ENCODE data around the gene ATP1B2.

Gene ATP1B2

DNA sequence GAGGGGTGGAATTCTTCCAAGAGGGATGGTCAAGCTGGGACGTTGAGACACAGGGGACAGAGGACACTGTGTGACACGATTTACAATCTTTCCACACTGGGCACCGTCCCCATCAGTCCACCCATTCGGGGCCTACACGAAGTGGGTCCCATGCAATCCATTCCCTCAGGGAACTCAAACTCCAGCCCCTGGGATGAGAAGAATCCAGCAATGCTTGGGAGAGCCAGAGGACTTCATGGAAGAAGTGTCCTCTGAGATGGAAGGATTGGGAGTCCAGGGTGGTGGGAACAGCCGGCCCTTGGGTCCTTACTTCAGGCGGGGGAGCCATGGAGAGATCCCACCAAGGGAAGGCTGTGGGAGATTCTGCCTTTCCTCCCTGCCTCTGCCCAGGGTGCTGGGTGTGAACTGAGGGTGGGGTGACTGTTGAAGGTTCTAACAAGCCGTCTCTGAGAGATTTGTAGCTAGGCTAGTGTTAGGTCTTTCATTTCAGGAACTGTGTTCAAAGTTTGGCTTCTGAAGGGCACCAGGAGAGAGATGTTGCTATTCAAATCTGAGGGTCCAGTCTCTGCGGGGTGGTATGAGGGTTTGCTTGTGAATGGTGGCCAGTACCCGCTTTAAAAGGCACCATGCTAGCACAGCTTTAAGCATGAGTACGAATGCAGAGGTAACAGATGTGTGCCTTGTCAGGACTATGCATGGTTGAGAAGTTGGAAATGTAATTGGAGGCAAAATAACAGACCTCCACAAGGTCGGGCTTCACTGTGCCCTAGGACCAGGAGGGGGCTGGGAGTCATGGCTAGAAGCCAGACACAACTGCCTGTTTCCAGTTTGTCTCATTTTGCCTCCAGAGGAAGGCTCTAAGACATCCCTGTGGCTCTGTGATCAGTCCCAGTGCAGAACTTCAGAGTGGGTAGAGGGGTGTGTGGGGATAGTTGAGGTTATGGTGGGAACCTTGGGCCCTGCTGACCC, 1.9 kb downstream of the ATP1B2 start:
- H3K9me3 Mint-ChIP-seq, result no peaks in the 10 kb centered on the region
- no peak overlapping the region for H3K27ac Mint-ChIP-seq
- H3K4me1 Mint-ChIP-seq, result peaks cover 16% of the 10 kb centered on the region
- H3K36me3 Mint-ChIP-seq, result no peaks in the 10 kb centered on the region
- H3K4me3 Mint-ChIP-seq, result peak overlapping the region; percentile 52
- peaks cover 20% of the 10 kb centered on the region for H3K27me3 Mint-ChIP-seq

DNA sequence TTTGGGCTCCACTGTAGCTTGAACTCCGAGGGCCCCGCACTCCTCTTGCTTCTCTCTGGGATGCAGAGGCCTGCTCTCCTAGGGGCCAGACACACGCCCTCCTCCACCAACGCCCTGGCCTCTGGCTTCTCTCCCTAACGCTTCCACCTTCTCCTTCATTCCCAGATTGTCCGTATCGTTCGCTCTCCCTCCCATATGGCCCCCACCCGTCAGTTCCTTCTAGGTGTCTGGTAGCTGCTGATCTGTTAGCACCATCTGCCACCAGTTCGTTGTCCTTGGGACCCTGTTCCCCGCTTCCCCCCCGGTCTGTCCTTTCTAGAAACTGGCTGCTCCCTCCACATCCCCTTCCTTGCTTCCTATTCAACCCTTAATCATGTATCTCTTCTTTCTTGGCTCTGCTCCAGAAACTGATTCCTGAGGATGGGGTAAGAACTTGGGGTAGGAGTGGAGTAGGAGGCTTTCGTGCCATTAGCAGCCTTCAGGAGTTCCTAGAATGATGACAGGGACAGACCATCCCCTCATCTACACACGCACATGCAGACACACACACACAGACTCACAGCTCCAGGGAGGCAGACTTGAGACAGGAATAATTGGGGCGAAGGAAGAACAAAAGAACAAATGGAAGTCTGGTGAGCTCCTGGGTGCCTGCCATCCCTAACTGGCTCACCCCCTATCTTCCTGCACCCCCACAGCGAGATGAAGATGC, 4.3 kb downstream of the ATP1B2 start:
- Mint-ChIP-seq H3K4me1 (peaks cover 13% of the 10 kb centered on the region), H3K9me3 (no peaks in the 10 kb centered on the region), H3K27me3 (peaks cover 12% of the 10 kb centered on the region), H3K4me3 (no peak overlapping the region), H3K36me3 (no peaks in the 10 kb centered on the region), H3K27ac (no peak overlapping the region)

DNA sequence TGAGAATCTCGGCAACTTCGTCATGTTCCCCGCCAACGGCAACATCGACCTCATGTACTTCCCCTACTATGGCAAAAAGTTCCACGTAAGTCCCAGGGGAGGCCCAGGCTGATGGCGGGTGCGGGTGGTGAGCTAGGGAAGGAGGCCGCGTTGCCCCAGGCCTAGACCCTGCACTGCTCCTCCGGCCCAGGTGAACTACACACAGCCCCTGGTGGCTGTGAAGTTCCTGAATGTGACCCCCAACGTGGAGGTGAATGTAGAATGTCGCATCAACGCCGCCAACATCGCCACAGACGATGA, 4.8 kb downstream of the ATP1B2 start:
- H3K36me3 Mint-ChIP-seq, result no peaks in the 10 kb centered on the region
- H3K4me3 Mint-ChIP-seq, result no peak overlapping the region
- H3K27ac Mint-ChIP-seq, result no peak overlapping the region
- no peaks in the 10 kb centered on the region for H3K9me3 Mint-ChIP-seq
- H3K4me1 Mint-ChIP-seq, result peaks cover 8% of the 10 kb centered on the region
- H3K27me3 Mint-ChIP-seq, result peaks cover 8% of the 10 kb centered on the region

DNA sequence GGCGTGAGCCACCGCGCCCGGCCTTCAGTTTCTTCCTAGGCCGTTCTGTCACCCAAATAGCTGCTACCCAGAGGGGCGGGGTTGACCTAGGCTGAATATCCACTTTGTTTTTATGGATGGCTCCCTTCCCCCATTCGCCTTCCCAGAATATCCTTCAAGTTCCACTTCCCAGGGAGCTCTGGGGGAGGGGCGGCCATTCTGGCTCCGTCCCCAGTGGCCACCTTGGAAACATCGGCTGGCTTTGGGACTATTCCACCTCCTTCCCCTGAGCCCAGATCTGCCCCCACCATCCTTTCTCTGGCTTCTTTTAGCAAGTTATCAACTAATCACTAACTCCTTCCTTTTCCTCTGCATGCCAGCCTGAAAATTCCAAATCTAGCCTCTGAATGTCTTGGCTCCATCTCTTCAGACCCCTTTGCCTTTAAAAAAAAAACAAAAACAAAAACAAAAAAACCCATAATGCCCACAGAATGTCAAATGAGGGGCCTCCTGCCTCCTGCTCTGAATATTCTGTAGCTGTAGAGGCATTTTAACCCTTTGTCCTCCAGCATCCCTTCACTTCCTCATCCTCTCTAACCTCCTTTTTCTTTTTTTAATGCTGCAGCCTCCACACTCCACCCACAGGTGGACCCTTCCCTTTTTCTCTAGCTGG, 6.4 kb downstream of the ATP1B2 start:
- H3K27me3 Mint-ChIP-seq, result peaks cover 2% of the 10 kb centered on the region
- no peak overlapping the region for H3K4me3 Mint-ChIP-seq
- no peak overlapping the region for H3K27ac Mint-ChIP-seq
- no peaks in the 10 kb centered on the region for H3K9me3 Mint-ChIP-seq
- no peaks in the 10 kb centered on the region for H3K4me1 Mint-ChIP-seq
- no peaks in the 10 kb centered on the region for H3K36me3 Mint-ChIP-seq

DNA sequence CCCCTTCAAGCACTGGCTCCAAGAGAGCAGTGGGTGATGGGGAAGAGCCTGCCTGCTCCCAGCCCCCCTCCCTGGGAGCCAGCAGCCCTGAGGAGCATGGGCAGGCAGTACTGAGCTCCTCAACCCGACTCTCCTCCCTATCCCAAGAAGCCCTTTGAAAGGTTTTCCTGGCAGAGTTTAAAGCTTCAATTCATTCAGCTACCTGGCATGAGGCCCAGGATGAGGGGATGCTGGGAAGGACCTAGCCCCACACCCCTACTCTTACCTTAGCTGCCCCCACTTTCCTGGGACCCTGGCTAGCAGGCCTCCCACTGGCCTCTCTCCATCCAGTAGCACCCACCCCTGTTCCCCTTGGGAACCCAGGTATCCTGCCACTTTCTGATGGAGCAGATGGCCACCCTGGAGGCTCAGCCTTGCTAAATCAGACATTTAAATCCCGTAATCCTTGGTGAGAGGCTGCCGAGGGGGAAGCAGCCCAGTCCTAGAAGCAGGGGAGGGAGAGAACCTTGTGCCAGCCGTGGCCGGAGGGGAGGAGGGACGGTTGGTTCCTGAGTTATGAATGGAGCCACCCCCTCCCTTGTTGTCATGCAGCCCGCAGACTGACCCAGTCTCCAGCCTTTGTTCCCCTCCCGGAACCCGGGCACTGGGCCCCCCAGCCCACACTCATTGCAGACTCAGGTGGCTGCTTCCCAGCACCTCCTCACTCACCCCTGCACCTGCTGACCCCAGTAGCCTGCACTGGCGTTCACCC, 17.1 kb downstream of the ATP1B2 start:
- Mint-ChIP-seq H3K4me1 (no peaks in the 10 kb centered on the region), H3K36me3 (peaks cover 5% of the 10 kb centered on the region), H3K27me3 (no peaks in the 10 kb centered on the region), H3K4me3 (no peak overlapping the region), H3K27ac (peak overlapping the region; percentile 59), H3K9me3 (no peaks in the 10 kb centered on the region)

DNA sequence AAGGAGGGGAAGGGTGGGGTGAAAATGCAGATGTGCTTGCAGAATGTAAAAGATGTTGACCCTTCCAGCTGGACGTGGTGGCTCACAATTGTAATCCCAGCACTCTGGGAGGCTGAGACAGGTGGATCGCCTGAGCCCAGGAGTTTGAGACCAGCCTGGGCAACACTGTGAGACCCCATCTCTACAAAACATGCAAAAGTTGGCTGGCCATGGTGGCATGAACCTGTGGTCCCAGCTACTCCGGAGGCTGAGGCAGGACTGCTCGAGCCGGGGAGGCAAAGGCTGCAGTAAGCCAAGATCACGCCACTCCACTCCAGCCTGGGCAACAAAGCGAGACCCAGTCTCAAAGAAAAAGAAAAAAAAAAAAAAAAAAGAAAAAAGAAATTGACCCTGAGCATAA, 17.8 kb downstream of the ATP1B2 start:
- peaks cover 10% of the 10 kb centered on the region for H3K36me3 Mint-ChIP-seq
- H3K9me3 Mint-ChIP-seq, result no peaks in the 10 kb centered on the region
- H3K27ac Mint-ChIP-seq, result no peak overlapping the region
- H3K4me3 Mint-ChIP-seq, result no peak overlapping the region
- no peaks in the 10 kb centered on the region for H3K4me1 Mint-ChIP-seq
- H3K27me3 Mint-ChIP-seq, result no peaks in the 10 kb centered on the region

DNA sequence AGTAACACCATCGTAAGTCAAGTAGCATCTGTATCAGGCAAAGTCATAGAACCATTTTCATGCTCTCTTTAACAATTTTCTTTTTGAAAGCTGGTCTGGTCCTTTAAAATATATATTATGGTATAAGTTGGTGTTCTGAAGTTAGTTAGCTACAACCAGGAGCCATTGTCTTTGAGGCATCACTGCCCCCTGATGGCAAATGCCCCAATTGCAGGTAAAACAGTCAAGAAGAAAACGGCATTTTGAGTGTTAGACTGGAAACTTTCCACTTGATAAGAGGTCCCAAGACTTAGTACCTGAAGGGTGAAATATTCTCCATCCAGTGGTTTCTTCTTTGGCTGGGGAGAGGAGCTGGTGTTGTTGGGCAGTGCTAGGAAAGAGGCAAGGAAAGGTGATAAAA, 22.5 kb downstream of the ATP1B2 start:
- H3K4me3 Mint-ChIP-seq, result no peak overlapping the region
- H3K27me3 Mint-ChIP-seq, result no peaks in the 10 kb centered on the region
- H3K9me3 Mint-ChIP-seq, result no peaks in the 10 kb centered on the region

DNA sequence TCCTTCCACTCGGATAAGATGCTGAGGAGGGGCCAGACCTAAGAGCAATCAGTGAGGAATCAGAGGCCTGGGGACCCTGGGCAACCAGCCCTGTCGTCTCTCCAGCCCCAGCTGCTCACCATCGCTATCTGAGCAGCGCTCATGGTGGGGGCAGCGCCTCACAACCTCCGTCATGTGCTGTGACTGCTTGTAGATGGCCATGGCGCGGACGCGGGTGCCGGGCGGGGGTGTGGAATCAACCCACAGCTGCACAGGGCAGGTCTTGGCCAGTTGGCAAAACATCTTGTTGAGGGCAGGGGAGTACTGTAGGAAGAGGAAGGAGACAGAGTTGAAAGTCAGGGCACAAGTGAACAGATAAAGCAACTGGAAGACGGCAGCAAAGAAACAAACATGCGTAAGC, 24.2 kb downstream of the ATP1B2 start:
- no peak overlapping the region for H3K27ac Mint-ChIP-seq
- peaks cover 7% of the 10 kb centered on the region for H3K4me1 Mint-ChIP-seq
- no peaks in the 10 kb centered on the region for H3K27me3 Mint-ChIP-seq
- H3K36me3 Mint-ChIP-seq, result peaks cover 19% of the 10 kb centered on the region
- no peaks in the 10 kb centered on the region for H3K9me3 Mint-ChIP-seq
- no peak overlapping the region for H3K4me3 Mint-ChIP-seq

More for the DNA sequence above, 22.5 kb downstream of the ATP1B2 start:
- no peak overlapping the region for H3K27ac Mint-ChIP-seq
- H3K36me3 Mint-ChIP-seq, result peaks cover 19% of the 10 kb centered on the region
- peaks cover 7% of the 10 kb centered on the region for H3K4me1 Mint-ChIP-seq

DNA sequence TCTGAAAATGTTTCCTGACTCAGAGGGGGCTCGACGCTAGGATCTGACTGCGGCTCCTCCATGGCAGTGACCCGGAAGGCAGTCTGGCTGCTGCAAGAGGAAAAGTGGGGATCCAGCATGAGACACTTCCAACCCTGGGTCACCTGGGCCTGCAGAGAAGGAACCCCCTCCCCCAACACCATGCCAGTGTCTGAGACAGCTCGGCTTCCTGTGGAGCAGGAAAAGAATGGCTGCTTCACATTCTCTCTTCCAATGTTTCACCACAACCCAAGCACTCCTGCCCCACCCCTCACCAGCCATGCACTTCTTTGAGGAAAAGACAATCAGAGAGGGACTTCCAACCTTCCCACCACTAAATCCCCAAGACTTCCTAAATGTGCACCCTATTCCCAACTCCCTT, 25.8 kb downstream of the ATP1B2 start:
- Mint-ChIP-seq H3K4me1 (peaks cover 7% of the 10 kb centered on the region), H3K9me3 (no peaks in the 10 kb centered on the region), H3K27me3 (no peaks in the 10 kb centered on the region), H3K4me3 (no peak overlapping the region), H3K27ac (peak overlapping the region; percentile 65), H3K36me3 (peaks cover 16% of the 10 kb centered on the region)

DNA sequence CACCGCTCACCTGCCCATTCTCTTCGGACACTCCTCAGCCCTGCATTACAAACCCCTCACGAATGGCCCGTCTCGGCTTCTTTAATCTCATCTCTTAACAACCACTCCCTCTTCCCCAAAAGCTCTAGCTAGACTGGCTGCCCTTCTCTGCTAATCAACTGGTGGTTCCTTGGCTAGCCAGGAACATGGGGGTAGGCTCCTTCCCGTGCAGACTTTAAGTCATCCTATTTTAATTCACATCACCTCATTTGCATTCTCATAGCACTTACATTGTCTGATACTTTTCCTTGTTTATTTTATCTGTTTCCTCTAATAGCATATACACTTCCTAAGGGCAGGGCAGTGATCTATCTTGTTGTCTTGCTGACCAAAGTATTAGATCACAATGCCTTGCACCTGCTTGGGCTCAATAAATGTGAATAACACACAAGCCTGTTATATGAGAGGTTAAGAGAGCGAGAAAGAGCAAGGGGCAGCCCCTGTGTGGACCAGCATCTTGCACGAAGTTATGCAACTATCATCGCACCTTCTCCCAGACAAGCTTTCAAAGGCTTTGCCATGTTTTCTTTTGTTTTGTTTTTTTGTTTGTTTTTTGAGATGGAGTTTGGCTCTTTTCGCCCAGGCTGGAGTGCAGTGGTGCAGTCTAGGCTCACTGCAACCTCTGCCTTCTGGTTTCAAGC, 26.8 kb downstream of the ATP1B2 start:
- peak overlapping the region; percentile 13 for H3K27ac Mint-ChIP-seq
- no peaks in the 10 kb centered on the region for H3K9me3 Mint-ChIP-seq
- H3K27me3 Mint-ChIP-seq, result no peaks in the 10 kb centered on the region
- peaks cover 16% of the 10 kb centered on the region for H3K36me3 Mint-ChIP-seq
- H3K4me1 Mint-ChIP-seq, result peaks cover 10% of the 10 kb centered on the region
- no peak overlapping the region for H3K4me3 Mint-ChIP-seq

DNA sequence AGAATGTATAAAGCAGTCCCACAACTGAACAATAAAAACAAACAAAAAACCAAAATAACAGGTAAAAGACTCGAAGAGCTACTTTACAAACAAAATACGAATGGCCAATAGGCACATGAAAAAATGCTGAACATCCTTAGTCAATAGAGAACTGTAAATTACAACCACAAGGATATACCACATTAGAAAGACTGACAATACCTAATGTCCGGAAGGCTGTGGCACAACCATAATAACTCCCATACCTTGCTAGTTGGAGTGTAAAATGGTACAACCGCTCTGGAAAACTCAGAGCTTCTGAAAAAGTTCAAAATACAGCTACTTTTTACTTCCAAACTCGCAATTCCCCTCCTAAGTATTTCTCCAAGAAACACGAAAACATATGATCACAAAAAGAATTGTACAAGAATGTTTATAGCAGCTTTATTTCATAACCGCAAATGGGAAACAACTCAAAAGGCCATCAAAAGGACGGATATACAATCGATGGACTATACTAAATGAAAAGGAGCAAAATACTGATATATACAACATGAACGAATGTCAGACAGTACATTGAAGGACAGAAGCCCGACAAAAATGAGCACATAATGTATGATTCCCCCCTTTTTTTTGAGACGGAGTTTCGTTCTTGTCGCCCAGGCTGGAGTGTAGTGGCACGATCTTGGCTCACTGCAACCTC, 34.3 kb downstream of the ATP1B2 start:
- Mint-ChIP-seq H3K4me1 (peaks cover 32% of the 10 kb centered on the region), H3K4me3 (peak overlapping the region; percentile 95), H3K36me3 (peaks cover 10% of the 10 kb centered on the region), H3K9me3 (no peaks in the 10 kb centered on the region), H3K27me3 (no peaks in the 10 kb centered on the region), H3K27ac (peak overlapping the region; percentile 99)

DNA sequence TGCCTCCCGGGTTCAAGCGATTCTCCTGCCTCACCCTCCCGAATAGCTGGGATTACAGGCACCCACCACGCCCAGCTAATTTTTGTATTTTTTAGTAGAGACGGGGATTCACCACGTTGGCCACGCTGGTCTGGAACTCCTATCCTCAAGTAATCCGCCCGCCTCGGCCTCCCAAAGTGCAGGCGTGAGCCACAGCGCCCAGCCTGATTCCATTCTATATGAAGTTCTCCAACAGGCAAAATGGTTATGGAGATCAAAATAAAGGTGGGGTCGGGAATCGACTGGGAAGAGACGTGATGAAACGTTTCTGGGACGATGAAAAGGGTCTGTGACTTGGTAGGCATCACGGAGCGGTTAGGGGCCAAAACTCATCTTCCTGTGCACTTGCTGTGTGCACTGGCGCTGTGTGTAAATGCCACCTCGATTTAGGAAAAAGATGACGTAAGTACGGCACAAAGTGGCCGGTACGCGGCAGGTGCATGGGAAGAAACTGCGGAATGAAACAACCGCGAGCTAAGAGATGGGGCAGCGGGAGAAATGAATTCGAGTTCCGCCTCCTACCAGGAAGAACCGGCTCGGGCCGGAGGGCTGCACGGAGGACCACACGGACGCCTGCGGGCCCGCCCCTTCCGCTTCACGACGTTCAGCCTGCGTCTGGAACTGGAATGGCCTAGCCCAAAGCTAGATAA, 35.0 kb downstream of the ATP1B2 start:
- H3K27ac Mint-ChIP-seq, result peak overlapping the region; percentile 99
- peaks cover 10% of the 10 kb centered on the region for H3K36me3 Mint-ChIP-seq
- H3K9me3 Mint-ChIP-seq, result no peaks in the 10 kb centered on the region
- H3K27me3 Mint-ChIP-seq, result no peaks in the 10 kb centered on the region
- peak overlapping the region; percentile 95 for H3K4me3 Mint-ChIP-seq
- H3K4me1 Mint-ChIP-seq, result peaks cover 35% of the 10 kb centered on the region

DNA sequence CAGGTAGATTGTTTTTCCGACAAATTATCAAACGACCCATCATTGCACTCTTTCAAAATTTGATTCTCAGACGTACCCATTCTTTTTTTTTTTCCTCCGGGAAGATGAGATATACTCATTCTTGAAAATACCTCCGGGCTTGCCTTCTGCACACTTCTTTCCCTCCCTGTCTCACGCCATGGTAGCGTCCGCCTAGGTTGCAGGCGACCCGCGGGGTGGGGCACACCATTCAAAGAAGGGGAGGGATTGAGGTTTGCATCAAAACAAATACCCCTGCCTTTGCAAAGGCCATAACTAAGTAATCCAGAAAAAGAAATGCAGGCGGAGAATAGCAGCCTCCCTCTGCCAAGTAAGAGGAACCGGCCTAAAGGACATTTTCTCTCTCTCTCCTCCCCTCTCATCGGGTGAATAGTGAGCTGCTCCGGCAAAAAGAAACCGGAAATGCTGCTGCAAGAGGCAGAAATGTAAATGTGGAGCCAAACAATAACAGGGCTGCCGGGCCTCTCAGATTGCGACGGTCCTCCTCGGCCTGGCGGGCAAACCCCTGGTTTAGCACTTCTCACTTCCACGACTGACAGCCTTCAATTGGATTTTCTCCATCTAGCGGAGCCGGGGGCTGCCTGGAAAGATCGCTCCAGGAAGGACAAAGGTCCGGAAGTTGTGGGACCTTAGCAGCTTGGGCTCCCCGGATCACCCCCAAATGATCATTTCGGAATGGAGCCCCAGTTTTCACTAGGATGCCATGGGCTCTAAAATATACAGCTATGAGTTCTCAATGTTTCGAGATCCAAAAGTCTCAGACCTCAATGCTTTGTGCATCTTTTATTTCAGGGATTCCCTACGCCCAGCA, 35.7 kb downstream of the ATP1B2 start:
- peaks cover 35% of the 10 kb centered on the region for H3K4me1 Mint-ChIP-seq
- no peaks in the 10 kb centered on the region for H3K27me3 Mint-ChIP-seq
- peak overlapping the region; percentile 95 for H3K4me3 Mint-ChIP-seq
- peak overlapping the region; percentile 99 for H3K27ac Mint-ChIP-seq
- H3K9me3 Mint-ChIP-seq, result no peaks in the 10 kb centered on the region
- peaks cover 12% of the 10 kb centered on the region for H3K36me3 Mint-ChIP-seq
